ENCODE results near the gene PRKD2.
A peak's percentile ranks its signal among the peaks of the same experiment; 100 is the strongest.

PRKD2 gene

DNA sequence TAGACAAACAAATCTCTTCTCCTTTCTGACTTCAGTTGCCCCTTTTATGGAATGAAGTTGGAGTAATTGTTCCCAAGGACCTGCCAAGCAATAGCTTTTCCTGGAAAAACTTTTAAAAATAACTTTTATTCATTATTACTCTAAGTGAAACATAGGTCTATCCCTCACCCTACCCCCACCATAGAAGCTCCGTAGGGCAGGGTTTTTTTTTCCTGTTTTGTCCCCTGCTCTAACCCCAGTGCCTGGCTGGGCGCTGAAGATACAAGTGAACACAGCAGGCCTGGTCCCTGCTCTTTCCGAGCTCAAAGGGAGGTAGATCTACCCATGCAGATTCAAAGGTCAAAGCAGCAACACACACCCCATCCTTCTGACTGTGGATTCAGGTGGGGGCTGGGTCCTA is 72.2 kb downstream of the PRKD2 start:
- POLR2A ChIA-PET (ENCODE audit: low non-redundant PET), result no interaction called here
- DNase-seq (ENCODE audit: low spot score), result no peak
- TF ChIP-seq, protein P1, sequence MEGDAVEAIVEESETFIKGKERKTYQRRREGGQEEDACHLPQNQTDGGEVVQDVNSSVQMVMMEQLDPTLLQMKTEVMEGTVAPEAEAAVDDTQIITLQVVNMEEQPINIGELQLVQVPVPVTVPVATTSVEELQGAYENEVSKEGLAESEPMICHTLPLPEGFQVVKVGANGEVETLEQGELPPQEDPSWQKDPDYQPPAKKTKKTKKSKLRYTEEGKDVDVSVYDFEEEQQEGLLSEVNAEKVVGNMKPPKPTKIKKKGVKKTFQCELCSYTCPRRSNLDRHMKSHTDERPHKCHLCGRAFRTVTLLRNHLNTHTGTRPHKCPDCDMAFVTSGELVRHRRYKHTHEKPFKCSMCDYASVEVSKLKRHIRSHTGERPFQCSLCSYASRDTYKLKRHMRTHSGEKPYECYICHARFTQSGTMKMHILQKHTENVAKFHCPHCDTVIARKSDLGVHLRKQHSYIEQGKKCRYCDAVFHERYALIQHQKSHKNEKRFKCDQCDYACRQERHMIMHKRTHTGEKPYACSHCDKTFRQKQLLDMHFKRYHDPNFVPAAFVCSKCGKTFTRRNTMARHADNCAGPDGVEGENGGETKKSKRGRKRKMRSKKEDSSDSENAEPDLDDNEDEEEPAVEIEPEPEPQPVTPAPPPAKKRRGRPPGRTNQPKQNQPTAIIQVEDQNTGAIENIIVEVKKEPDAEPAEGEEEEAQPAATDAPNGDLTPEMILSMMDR (conservative IDR thresholded peaks at IDR 0.05; ENCODE audit: low read depth), result no peak
- H3K27ac ChIP-seq, result no peak overlapping the region
- CTCF ChIA-PET, result interaction anchor here (0.7 kb wide), 1 partner anchor 346 kb away, joined by 7 read pairs; no protein-coding TSS in a partner anchor

DNA sequence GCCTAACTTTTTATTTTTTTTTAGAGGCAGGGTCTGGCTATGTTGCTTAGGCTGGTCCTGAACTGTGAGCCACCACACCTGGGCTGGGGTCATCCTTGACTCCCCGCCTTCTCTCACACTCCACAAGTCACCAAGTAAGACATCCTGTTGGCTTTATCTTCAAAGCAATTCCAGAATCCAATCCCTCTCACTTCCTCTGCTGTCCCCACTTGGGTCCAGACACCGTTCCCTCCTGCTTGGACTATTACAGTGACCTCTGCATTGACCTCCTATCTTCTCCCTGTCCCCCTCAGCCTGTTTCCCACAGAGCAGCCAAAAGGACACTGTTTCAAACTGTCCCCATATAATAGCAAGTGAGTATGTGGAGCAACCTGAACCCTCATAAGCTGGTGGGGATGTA is 76.3 kb downstream of the PRKD2 start:
- ChIA-PET POLR2A (ENCODE audit: low non-redundant PET) (no interaction called here), CTCF (no interaction called here)
- TF ChIP-seq, protein P1 (conservative IDR thresholded peaks at IDR 0.05; ENCODE audit: low read depth), result no peak
- no peak overlapping the region for H3K27ac ChIP-seq
- no peak for DNase-seq (ENCODE audit: low spot score)

- ChIA-PET CTCF (interaction anchor here (0.5 kb wide), 1 partner anchor 959 kb away, joined by 3 read pairs; no protein-coding TSS in a partner anchor), POLR2A (ENCODE audit: low non-redundant PET) (no interaction called here)
- peak overlapping the region; percentile 49; the same call in 1 of the 2 replicates for H3K27ac ChIP-seq
- TF ChIP-seq, protein P1 (conservative IDR thresholded peaks at IDR 0.05; ENCODE audit: low read depth), result no peak
- DNase-seq (ENCODE audit: low spot score), result no peak
These were observed 77.3 kb downstream of the PRKD2 start for GRCh38 chr19:46639358-46640182.

DNA sequence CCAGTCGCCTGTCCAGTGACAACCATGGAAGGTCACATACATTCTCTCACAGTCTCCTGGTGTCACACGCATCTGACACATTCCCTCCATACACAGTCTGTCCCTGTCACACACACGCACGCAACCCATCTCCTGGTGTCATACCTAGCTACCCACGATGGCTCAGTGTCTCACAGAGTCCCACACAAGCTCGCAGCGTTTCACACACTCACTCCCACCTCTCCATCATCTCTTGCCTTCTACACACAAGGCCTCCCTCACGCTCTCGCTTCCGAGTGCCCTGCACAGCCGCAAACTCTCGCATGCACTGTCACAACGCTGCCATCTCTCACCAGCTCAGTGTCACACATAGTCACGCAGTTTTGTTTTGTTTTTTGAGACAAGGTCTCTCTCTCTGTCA is 79.7 kb downstream of the PRKD2 start:
- ChIA-PET CTCF (interaction anchor here (0.6 to 1.5 kb wide), 4 partner anchors 22 to 288 kb away, joined by 3 to 8 read pairs (median 5); partner anchors contain the start of gene DACT3), POLR2A (ENCODE audit: low non-redundant PET) (no interaction called here)
- TF ChIP-seq, protein P1 (conservative IDR thresholded peaks at IDR 0.05; ENCODE audit: low read depth), result no peak
- no peak overlapping the region for H3K27ac ChIP-seq
- DNase-seq (ENCODE audit: low spot score), result no peak

GRCh38 chr19:46635920-46636761 is 80.8 kb downstream of the PRKD2 start, which contains the start of gene GNG8:
TSS of gene GNG8 (minus strand) at chr19:46636202. CDS start at chr19:46634682, 1,520 bp downstream.
- DNase-seq (ENCODE audit: low spot score), result no peak
- H3K27ac ChIP-seq, result no peak within 1 kb of the TSS
- CTCF ChIA-PET, result interaction anchor here (1.5 kb wide), 1 partner anchor 25 kb away, joined by 7 read pairs; the partner anchor contains the start of gene DACT3
- POLR2A ChIA-PET (ENCODE audit: low non-redundant PET), result no interaction called here
- TF ChIP-seq, protein P1 (conservative IDR thresholded peaks at IDR 0.05; ENCODE audit: low read depth), result no peak

DNA sequence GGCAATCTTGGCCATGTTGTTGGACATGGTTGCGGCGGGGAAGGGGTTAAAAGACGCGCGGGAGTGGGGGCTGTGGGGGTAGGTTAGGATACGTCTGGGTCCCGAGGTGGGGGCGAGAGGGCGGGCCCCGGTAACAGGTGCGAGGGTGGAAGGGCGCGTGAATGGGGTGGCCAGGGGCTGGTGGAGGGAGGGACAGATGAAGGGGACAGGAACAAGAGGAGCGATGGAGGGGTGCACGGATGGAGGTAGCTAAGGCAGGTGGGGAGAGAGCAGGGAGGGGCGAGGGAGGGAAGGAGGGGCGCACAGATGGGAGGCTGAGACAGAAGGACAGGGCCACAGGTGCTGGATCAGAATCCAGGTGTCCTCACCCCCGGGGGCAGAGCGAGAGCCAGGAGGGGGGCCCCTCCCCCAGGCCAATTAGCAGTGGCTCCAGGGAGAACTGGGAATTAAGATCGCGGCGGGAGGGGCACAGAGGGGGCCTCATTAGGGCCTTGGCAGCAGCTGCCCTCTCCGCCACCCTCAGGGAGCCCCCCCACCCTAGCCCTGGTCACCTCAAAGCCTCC is 82.2 kb downstream of the PRKD2 start:
- H3K27ac ChIP-seq, result no peak overlapping the region
- TF ChIP-seq, protein P1 (conservative IDR thresholded peaks at IDR 0.05; ENCODE audit: low read depth), result no peak
- DNase-seq (ENCODE audit: low spot score), result no peak
- ChIA-PET CTCF (interaction anchor here (0.9 kb wide), 1 partner anchor 18 kb away, joined by 3 read pairs; no protein-coding TSS in a partner anchor), POLR2A (ENCODE audit: low non-redundant PET) (no interaction called here)

All from RWPE1 (cell line).